HL-60 (cell line): ENCODE results near the gene RGR.

Experiments
- GABPA ChIP-seq: IDR thresholded peaks from 2 replicates; pipeline ENCODE4 v1.6.1; 2012; ENCODE audit warnings: low read depth
- POLR2AphosphoS5 ChIP-seq: IDR thresholded peaks from 2 replicates; pipeline ENCODE4 v1.6.1; 2012; ENCODE audit warnings: low read depth
- SPI1 ChIP-seq: IDR thresholded peaks from 2 replicates; pipeline ENCODE4 v1.6.1; 2012; ENCODE audit warnings: low read depth, mild to moderate bottlenecking, borderline replicate concordance
- TF ChIP-seq, protein P1 (sequence below): IDR thresholded peaks from one replicate; pipeline ENCODE4 v1.5.1; 2011; ENCODE audit warnings: low read length, control low read depth, inconsistent platforms; ENCODE audit not compliant: insufficient read depth
- TF ChIP-seq, protein P2 (sequence below): IDR thresholded peaks from 2 replicates; pipeline ENCODE4 v1.6.1; 2012; ENCODE audit warnings: low read depth; ENCODE audit not compliant: insufficient replicate concordance

DNA sequence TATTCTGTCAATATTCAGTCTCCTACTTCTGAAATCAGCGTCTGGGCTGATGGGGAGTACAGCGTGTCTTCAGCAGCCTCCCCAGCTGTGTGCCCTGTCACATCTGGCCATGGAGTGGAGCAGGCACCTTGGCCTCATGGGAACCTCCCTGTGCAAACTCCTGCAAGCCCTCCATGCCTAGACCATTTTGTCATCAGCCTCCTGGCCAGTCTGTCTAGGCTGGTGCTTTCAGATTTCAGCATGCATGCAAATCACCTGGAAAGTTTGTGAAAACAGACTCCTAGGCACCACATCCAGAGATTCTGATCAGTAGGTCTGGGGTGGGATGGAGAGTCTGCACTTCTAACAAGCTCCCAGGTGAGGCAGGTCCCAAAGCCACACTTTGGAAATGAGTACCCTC lies 57.4 kb downstream of the RGR start:
- TF ChIP-seq POLR2AphosphoS5 (no peak), GABPA (no peak), SPI1 (no peak)
- TF ChIP-seq, protein P1, sequence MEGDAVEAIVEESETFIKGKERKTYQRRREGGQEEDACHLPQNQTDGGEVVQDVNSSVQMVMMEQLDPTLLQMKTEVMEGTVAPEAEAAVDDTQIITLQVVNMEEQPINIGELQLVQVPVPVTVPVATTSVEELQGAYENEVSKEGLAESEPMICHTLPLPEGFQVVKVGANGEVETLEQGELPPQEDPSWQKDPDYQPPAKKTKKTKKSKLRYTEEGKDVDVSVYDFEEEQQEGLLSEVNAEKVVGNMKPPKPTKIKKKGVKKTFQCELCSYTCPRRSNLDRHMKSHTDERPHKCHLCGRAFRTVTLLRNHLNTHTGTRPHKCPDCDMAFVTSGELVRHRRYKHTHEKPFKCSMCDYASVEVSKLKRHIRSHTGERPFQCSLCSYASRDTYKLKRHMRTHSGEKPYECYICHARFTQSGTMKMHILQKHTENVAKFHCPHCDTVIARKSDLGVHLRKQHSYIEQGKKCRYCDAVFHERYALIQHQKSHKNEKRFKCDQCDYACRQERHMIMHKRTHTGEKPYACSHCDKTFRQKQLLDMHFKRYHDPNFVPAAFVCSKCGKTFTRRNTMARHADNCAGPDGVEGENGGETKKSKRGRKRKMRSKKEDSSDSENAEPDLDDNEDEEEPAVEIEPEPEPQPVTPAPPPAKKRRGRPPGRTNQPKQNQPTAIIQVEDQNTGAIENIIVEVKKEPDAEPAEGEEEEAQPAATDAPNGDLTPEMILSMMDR = no peak
- TF ChIP-seq, protein P2, sequence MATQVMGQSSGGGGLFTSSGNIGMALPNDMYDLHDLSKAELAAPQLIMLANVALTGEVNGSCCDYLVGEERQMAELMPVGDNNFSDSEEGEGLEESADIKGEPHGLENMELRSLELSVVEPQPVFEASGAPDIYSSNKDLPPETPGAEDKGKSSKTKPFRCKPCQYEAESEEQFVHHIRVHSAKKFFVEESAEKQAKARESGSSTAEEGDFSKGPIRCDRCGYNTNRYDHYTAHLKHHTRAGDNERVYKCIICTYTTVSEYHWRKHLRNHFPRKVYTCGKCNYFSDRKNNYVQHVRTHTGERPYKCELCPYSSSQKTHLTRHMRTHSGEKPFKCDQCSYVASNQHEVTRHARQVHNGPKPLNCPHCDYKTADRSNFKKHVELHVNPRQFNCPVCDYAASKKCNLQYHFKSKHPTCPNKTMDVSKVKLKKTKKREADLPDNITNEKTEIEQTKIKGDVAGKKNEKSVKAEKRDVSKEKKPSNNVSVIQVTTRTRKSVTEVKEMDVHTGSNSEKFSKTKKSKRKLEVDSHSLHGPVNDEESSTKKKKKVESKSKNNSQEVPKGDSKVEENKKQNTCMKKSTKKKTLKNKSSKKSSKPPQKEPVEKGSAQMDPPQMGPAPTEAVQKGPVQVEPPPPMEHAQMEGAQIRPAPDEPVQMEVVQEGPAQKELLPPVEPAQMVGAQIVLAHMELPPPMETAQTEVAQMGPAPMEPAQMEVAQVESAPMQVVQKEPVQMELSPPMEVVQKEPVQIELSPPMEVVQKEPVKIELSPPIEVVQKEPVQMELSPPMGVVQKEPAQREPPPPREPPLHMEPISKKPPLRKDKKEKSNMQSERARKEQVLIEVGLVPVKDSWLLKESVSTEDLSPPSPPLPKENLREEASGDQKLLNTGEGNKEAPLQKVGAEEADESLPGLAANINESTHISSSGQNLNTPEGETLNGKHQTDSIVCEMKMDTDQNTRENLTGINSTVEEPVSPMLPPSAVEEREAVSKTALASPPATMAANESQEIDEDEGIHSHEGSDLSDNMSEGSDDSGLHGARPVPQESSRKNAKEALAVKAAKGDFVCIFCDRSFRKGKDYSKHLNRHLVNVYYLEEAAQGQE = no peak
